Ishikawa (cell line): ENCODE data around the gene ATP5F1D.
A peak's percentile ranks its signal among the peaks of the same experiment; 100 is the strongest.

Experiments
- CEBPB ChIP-seq: IDR thresholded peaks from 2 replicates; pipeline ENCODE4 v1.6.1; 2012
- CREB1 ChIP-seq: IDR thresholded peaks from 2 replicates; pipeline ENCODE4 v1.6.1; 2012; ENCODE audit warnings: low read depth
- EGR1 ChIP-seq: IDR thresholded peaks from 2 replicates; pipeline ENCODE4 v1.6.1; 2012
- EP300 ChIP-seq: IDR thresholded peaks from 2 replicates; pipeline ENCODE4 v1.6.1; 2012; ENCODE audit warnings: borderline replicate concordance
- FOXM1 ChIP-seq: IDR thresholded peaks from 2 replicates; pipeline ENCODE4 v1.6.1; 2012; ENCODE audit warnings: low read depth, borderline replicate concordance
- NFIC ChIP-seq: IDR thresholded peaks from 2 replicates; pipeline ENCODE4 v1.6.1; 2012
- RAD21 ChIP-seq: IDR thresholded peaks from 2 replicates; pipeline ENCODE4 v1.6.1; 2012; ENCODE audit warnings: low read depth
- TAF1 ChIP-seq: IDR thresholded peaks from 2 replicates; pipeline ENCODE4 v1.6.1; 2012; ENCODE audit warnings: low read depth, mild to moderate bottlenecking
- TCF12 ChIP-seq: IDR thresholded peaks from 2 replicates; pipeline ENCODE4 v1.6.1; 2012; ENCODE audit warnings: low read depth
- TEAD4 ChIP-seq: IDR thresholded peaks from 2 replicates; pipeline ENCODE4 v1.6.1; 2012
- YY1 ChIP-seq: IDR thresholded peaks from 2 replicates; pipeline ENCODE4 v1.6.1; 2012; ENCODE audit warnings: low read depth
- ZBTB7A ChIP-seq: IDR thresholded peaks from 2 replicates; pipeline ENCODE4 v1.6.1; 2012; ENCODE audit warnings: low read depth
- TF ChIP-seq, protein P1 (sequence below): IDR thresholded peaks from 2 replicates; pipeline ENCODE4 v1.6.1; 2012
- TF ChIP-seq, protein P2 (sequence below): IDR thresholded peaks from 2 replicates; pipeline ENCODE4 v1.6.1; 2012; ENCODE audit warnings: low read depth, mild to moderate bottlenecking
- TF ChIP-seq, protein P3 (sequence below): IDR thresholded peaks from 2 replicates; pipeline ENCODE4 v1.6.1; 2012

The ATP5F1D gene

DNA sequence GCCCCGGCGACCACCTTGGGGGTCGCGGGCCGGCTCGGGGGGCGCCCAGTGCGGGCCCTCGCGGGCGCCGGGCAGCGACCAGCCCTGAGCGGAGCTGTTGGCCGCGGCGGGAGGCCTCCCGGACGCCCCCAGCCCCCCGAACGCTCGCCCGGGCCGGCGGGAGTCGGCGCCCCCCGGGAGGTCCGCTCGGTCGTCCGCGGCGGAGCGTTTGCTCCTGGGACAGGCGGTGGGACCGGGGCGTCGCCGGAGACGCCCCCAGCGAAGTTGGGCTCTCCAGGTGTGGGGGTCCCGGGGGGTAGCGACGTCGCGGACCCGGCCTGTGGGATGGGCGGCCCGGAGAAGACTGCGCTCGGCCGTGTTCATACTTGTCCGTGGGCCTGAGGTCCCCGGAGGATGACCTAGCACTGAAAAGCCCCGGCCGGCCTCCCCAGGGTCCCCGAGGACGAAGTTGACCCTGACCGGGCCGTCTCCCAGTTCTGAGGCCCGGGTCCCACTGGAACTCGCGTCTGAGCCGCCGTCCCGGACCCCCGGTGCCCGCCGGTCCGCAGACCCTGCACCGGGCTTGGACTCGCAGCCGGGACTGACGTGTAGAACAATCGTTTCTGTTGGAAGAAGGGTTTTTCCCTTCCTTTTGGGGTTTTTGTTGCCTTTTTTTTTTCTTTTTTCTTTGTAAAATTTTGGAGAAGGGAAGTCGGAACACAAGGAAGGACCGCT is 35.2 kb upstream of the ATP5F1D start:
- TF ChIP-seq ZBTB7A = peak; percentile 88
- TF ChIP-seq, protein P1, sequence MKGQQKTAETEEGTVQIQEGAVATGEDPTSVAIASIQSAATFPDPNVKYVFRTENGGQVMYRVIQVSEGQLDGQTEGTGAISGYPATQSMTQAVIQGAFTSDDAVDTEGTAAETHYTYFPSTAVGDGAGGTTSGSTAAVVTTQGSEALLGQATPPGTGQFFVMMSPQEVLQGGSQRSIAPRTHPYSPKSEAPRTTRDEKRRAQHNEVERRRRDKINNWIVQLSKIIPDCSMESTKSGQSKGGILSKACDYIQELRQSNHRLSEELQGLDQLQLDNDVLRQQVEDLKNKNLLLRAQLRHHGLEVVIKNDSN = no peak

DNA sequence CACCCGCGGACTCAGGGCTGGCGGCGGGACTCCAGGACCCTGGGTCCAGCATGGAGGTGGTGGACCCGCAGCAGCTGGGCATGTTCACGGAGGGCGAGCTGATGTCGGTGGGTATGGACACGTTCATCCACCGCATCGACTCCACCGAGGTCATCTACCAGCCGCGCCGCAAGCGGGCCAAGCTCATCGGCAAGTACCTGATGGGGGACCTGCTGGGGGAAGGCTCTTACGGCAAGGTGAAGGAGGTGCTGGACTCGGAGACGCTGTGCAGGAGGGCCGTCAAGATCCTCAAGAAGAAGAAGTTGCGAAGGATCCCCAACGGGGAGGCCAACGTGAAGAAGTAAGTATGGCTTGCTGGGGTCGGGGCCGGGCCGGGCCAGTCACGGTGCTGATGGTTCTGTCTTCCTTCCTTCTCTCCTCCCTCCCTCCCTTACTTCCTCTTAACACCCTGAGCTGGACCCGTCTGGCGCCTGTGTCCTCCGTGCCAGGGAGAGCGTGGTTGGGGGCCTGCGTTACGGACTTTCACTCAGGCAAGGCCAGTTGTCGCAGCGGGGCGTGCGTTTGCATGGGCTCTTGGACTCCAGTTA is 34.6 kb upstream of the ATP5F1D start:
- no peak for TF ChIP-seq YY1
- TF ChIP-seq, protein P2, sequence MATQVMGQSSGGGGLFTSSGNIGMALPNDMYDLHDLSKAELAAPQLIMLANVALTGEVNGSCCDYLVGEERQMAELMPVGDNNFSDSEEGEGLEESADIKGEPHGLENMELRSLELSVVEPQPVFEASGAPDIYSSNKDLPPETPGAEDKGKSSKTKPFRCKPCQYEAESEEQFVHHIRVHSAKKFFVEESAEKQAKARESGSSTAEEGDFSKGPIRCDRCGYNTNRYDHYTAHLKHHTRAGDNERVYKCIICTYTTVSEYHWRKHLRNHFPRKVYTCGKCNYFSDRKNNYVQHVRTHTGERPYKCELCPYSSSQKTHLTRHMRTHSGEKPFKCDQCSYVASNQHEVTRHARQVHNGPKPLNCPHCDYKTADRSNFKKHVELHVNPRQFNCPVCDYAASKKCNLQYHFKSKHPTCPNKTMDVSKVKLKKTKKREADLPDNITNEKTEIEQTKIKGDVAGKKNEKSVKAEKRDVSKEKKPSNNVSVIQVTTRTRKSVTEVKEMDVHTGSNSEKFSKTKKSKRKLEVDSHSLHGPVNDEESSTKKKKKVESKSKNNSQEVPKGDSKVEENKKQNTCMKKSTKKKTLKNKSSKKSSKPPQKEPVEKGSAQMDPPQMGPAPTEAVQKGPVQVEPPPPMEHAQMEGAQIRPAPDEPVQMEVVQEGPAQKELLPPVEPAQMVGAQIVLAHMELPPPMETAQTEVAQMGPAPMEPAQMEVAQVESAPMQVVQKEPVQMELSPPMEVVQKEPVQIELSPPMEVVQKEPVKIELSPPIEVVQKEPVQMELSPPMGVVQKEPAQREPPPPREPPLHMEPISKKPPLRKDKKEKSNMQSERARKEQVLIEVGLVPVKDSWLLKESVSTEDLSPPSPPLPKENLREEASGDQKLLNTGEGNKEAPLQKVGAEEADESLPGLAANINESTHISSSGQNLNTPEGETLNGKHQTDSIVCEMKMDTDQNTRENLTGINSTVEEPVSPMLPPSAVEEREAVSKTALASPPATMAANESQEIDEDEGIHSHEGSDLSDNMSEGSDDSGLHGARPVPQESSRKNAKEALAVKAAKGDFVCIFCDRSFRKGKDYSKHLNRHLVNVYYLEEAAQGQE = no peak
- no peak for TF ChIP-seq EP300
- TF ChIP-seq, protein P1 = no peak
- no peak for TF ChIP-seq TAF1
- no peak for TF ChIP-seq EGR1
- no peak for TF ChIP-seq RAD21
- no peak for TF ChIP-seq TCF12
- no peak for TF ChIP-seq CREB1
- no peak for TF ChIP-seq ZBTB7A
- no peak for TF ChIP-seq NFIC
- TF ChIP-seq, protein P3, sequence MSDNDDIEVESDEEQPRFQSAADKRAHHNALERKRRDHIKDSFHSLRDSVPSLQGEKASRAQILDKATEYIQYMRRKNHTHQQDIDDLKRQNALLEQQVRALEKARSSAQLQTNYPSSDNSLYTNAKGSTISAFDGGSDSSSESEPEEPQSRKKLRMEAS = no peak
- no peak for TF ChIP-seq FOXM1
- no peak for TF ChIP-seq CEBPB

DNA sequence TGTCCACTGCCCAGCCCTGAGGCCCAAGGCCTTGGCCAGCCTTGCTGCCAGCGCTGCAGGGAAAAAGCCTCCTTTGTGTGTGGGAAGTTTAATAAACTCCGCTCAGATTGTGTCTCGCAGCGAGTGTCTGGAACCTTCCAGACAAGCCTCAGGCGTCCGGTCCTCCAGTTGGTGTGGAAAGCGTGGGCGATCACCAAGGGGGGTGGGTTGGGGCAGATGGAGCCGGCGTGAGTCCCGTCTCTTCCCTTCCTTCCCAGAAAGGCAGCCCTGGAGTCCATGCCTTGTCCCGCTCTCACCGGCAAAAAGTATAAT is 31.4 kb upstream of the ATP5F1D start:
- TF ChIP-seq YY1 (no peak), TAF1 (no peak), CREB1 (no peak), ZBTB7A (no peak), NFIC (no peak), TCF12 (no peak), CEBPB (no peak), RAD21 (no peak), TEAD4 (no peak), EGR1 (no peak), FOXM1 (no peak), EP300 (no peak)
- TF ChIP-seq, protein P1 = no peak
- TF ChIP-seq, protein P2 = no peak
- TF ChIP-seq, protein P3 = no peak

DNA sequence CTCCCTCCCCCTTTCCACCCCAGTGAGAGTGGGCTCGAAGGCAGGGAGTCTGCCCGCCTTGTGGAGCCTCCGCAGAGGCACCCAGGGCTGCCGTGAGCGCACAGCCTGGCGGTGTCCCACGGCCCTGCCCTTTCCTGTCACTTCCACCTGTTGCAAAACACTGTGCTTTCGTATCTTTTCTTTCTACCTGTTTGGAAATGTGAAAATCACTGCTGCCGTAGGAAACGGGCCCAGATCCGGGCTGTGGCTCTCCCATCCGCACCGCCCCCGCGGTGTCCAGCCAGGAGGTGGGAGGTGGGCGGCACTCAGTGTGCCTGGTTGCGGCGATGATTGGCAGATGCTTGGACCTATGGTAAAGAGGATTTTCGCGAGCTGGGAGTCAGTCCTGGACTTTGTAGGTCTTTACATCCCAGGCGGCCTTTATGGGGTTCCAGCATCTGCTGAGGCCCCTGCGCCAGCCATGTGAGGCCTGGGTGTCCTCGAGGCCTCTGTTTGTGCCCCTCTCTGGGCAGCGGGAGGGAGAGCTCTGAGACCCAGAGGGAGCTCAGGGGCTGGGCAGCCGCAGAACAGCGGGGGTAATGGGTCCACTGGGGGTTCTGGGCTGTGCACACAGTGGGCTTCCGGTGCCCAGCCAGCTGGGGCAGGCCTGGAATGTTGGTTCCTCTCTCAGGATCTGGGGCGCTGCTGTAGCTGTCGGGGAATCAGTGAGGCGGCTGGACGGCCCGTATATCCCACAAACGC is 29.9 kb upstream of the ATP5F1D start:
- peak; percentile 39; the same call in 1 of the 2 replicates for TF ChIP-seq EGR1
- TF ChIP-seq, protein P2 = no peak
